Mesodermal cell (in vitro differentiated cells): Measurements from ENCODE around the gene TNK2. TPM values are rescaled to one million over a fixed set of nuclear protein-coding genes. Genes with fewer than 3 reads are reported as not detected.
"Not testable (repeated sequence)": the region's sequence is repeated elsewhere in the genome, so short reads cannot be mapped to it uniquely, and the experiment has no call there.

Experiments
- H3K27ac ChIP-seq: 2 replicates; pipeline ENCODE4 v1.7.0; 2013; ENCODE audit warnings: mild to moderate bottlenecking, low read depth, low read length, moderate library complexity; ENCODE audit not compliant: severe bottlenecking
- H3K36me3 ChIP-seq: 2 replicates; pipeline ENCODE4 v1.7.1; 2013; ENCODE audit warnings: mild to moderate bottlenecking, low read length, moderate library complexity; ENCODE audit not compliant: control insufficient read depth, insufficient read depth
- H3K4me1 ChIP-seq: one replicate; pipeline ENCODE4 v1.7.1; 2013; ENCODE audit warnings: mild to moderate bottlenecking, low read length; ENCODE audit not compliant: insufficient read depth, control insufficient read depth, poor library complexity, severe bottlenecking
- H3K4me3 ChIP-seq: 2 replicates; pipeline ENCODE4 v1.7.0; 2013; ENCODE audit warnings: low read length, control low read depth, mild to moderate bottlenecking; ENCODE audit not compliant: insufficient read depth, poor library complexity, severe bottlenecking; ENCODE audit errors: extremely low read depth
- H3K9me3 ChIP-seq: 2 replicates; pipeline ENCODE4 v1.7.1; 2013; ENCODE audit warnings: mild to moderate bottlenecking, low read length, moderate library complexity; ENCODE audit not compliant: control insufficient read depth
- WGBS, 2 experiments: methylation state at CpG; one replicate each; pipeline ENCODE4 v1.1.5; 2013; ENCODE audit warnings: missing lambda C conversion rate in 2 of 2; ENCODE audit not compliant: insufficient coverage in 2 of 2; 5-methylcytosine and 5-hydroxymethylcytosine counted together
- polyA plus RNA-seq, 2 experiments: library from polyadenylated mRNA; stranded (reverse); fragments of 50-300 nt; gene quantifications; one replicate each; pipeline ENCODE4 v1.2.3, GENCODE V29; 2013

The TNK2 gene
- 28.8 TPM for polyA plus RNA-seq (2013, experiment 1 of 2)
- 20.7 TPM for polyA plus RNA-seq (2013, experiment 2 of 2)

DNA sequence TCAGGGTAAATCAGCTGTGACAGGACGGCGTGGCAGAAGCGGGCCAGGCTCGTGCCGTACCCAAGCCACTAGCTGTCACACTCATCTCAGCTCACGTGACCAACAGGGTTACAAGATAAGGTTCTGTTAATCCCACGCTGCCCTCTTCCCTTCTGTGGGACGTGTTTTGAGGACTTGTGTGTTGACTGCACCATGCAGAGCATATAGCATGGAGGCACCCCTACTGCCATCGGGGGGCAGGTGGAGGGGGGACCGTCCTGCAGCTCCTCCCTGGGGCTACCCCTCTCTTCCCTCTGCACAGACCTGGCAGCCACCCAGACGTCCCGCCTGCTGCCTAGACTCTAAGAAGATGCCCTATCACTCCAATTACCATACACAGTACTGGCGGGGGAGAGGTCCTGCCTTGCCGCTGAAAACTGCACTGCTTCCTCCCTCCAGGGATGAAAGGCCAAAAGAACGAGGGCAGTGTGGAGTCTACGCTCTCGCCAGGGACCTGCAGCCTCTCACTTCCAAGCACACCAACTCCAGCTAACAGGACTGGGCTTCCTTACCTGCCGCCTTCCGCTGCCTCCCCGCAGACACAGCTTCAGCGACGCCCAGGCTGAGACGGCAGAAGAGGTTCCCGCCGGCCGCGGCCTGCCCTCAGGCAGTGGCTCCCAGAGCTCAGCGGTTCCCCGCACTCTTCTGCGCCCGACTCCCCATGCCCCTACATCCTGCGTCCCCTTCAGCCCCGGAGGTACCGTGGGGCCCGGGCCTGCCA, at the start of gene TNK2:
Gene TNK2 (minus strand): TSS at position 618 of the 760 bp plus-strand sequence. CDS start 19,963 bp downstream, outside the sequence.
- peak within 1 kb of the TSS; percentile 58 for H3K4me3 ChIP-seq
- no peaks in the 10 kb centered on the region for H3K36me3 ChIP-seq
- no peak within 1 kb of the TSS for H3K27ac ChIP-seq
- H3K9me3 ChIP-seq: no peaks in the 10 kb centered on the region
- peaks cover 23% of the 10 kb centered on the region for H3K4me1 ChIP-seq
- 12 to 15% methylated on average over 18 to 25 of the region's 35 CpGs for WGBS, 2 experiments

DNA sequence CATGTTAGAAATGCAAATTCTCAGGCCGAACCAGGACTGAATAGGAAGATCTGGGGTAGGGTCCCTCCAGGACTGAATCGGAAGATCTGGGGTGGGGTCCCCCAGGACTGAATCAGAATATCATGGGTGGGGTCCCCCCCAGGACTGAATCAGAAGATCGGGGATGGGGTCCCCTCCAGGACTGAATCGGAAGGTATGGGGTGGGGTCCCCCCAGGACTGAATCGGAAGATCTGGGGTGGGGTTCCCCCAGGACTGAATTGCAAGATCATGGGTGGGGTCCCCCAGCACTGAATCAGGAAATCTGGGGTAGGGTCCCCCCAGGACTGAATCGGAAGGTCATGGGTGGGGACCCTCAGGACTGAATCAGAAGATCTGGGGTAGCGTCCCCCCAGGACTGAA, 48.2 kb upstream of the TNK2 start:
- Histone ChIP-seq H3K4me3 (no peak overlapping the region), H3K9me3 (no peaks in the 10 kb centered on the region), H3K4me1 (no peaks in the 10 kb centered on the region), H3K27ac (no peak overlapping the region), H3K36me3 (peaks cover 28% of the 10 kb centered on the region)
- 100% methylated on average over 2 to 7 of the region's 7 CpGs for WGBS, 2 experiments

DNA sequence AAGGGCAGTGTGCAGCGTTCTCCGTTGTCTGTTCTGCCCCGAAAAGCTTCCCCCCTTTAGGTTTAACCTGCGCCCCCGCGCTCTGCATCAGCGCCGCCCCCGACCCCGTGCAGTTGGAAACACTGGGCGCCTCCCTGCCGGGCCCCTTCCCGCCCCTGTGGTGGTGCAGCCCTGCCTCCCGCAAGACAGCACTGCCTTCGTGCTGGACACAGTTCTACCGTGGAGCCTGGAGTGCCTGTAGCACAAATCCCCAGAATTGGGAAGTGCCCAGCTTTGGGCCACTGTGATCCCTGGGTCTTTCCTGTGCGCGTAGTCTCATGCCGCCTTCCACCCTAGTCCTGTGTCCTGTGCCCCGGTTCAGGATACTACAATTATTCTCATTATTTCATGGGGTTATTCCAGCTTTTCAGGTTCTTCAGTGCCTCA, 47.1 kb upstream of the TNK2 start:
- H3K27ac ChIP-seq, H3K4me1 ChIP-seq, H3K4me3 ChIP-seq, H3K9me3 ChIP-seq: not testable (repeated sequence)
- WGBS, 2 experiments: 61 to 65% methylated on average over 20 of the region's 20 CpGs
- H3K36me3 ChIP-seq: peaks cover 20% of the 10 kb centered on the region

- not testable (repeated sequence) for H3K27ac ChIP-seq, H3K9me3 ChIP-seq, H3K4me1 ChIP-seq
- 0% methylated on average over 2 of the region's 27 CpGs; no CpG with 5 or more reads in 1 of the 2 experiments for WGBS, 2 experiments
- Histone ChIP-seq H3K4me3 (peak overlapping the region; percentile 41), H3K36me3 (peaks cover 17% of the 10 kb centered on the region)
Observed at GRCh38 chr3:195954752-195955119, 46.4 kb upstream of the TNK2 start.

DNA sequence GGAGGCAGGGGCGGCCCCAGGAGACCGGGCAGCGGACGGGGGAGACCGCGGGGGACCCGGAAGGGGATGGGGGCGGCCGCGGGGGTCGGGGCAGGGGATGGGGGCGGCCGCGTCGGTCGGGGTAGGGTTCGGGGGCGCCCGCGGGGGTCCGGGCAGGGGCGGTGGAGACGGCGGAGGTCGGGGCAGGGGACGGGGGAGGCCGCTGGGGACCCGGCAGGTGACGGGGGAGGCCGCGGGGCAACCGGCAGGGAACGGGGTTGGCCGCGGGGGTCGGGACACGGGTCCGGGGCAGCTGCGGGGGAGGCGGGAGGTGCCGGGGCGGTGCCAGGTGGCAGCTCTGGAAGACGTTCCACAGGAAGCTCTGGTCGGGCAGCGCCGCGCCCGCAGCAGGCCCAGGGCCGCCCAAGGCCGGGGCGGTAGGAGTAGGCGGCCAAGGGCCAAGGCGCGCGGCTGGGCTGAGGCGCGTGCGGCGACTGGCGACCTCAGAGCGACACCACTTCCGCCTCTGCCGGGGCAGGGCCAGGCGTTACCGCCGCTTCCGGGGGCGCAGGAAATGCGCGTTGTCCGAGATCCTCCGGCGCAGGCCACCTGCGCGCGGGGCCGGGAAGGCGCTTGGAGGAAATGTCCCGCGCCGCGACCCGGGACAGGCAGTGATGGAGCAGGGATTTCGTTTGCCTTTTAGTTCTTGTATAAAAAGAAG, 45.9 kb upstream of the TNK2 start:
- Histone ChIP-seq H3K4me3 (peak overlapping the region; percentile 41), H3K36me3 (peaks cover 15% of the 10 kb centered on the region)
- WGBS, 2 experiments: 0% methylated on average over 5 to 13 of the region's 84 CpGs
- not testable (repeated sequence) for H3K27ac ChIP-seq, H3K9me3 ChIP-seq, H3K4me1 ChIP-seq

- H3K4me1 ChIP-seq, H3K4me3 ChIP-seq, H3K27ac ChIP-seq, H3K9me3 ChIP-seq, H3K36me3 ChIP-seq: not testable (repeated sequence)
- WGBS, 2 experiments: 89% methylated on average over 6 of the region's 10 CpGs; no CpG with 5 or more reads in 1 of the 2 experiments
Observed at GRCh38 chr3:195952590-195952989, 44.2 kb upstream of the TNK2 start.

DNA sequence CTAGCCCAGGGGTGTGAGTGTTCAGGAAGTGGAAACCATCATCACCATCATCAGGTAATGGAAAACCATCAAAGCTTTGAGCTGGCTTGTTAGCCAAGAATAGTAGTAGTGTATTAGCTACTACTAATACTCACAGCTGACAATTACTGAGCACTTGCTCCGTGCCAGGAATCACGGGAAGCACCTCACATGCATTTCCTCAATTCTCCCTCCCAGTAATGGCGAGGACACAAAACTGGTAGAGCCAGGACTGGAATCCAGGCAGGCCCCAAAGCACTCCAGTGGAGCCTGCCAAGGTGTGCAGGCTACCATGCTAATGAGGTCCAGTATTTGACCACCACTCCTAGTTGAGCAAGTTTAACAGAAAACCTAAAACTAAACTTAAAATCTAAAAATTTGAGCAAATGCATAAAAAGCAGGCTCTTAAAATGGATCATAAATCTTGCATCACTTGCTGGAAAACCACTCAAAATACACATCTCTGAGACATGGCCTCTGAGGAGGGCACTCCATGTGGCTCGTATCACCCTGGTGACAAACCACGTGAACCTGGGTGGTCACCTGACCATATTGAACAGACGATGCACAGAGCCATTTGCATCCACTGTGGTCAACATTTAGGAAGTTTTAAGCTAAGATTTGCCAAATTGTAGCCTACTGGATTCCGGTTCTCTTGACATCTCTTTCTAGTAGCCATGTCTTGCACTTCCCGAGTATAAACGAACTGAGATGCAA, 43.3 kb upstream of the TNK2 start:
- not testable (repeated sequence) for H3K36me3 ChIP-seq, H3K9me3 ChIP-seq, H3K4me1 ChIP-seq, H3K27ac ChIP-seq, H3K4me3 ChIP-seq
- WGBS, 2 experiments: 100% methylated on average over 2 to 3 of the region's 9 CpGs

DNA sequence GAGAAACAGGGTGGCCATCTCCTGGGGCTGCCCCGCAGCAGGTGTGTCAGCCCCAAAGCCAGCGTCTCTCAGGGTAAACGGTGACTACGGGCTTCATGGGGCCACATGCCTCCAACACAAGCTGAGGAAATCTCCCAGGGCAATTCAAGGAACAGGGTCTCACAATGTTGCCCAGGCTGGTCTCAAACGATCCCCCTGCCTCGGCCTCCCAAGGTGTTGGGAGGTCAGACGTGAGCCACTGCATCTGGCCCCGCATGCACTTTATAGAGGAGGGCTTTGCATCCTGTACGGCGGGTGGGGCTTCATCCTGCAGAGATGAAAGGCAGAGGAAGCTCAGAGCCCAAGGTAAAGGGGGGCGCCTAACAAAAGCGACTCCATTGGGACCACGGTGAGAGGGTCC, 42.4 kb upstream of the TNK2 start:
- H3K4me1 ChIP-seq, H3K4me3 ChIP-seq, H3K27ac ChIP-seq, H3K9me3 ChIP-seq, H3K36me3 ChIP-seq: not testable (repeated sequence)
- 95% methylated on average over 7 to 10 of the region's 13 CpGs for WGBS, 2 experiments

DNA sequence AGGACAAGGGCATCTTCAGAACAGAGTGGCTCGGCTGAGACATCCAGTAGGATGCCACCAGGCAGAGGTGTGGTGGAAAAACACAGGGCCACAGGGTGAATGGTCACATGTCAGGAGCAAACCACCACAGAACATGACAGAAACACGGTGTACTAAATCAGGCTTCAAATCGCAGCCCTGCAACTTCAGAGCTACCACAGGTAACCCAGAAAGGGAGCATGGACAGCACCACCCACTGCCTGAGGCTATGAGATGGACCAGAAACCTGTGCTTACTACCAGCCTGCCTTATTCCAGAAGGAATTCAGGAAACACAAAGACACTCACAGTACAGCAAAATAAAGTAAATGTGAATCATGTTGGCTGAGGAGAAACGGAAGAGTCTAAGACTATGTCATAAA, 41.8 kb upstream of the TNK2 start:
- not testable (repeated sequence) for H3K27ac ChIP-seq
- WGBS, 2 experiments: 86 to 92% methylated on average over 2 to 3 of the region's 4 CpGs

GRCh38 chr3:195946910-195947699, 38.8 kb upstream of the TNK2 start:
- H3K36me3 ChIP-seq: peaks cover 11% of the 10 kb centered on the region
- not testable (repeated sequence) for H3K9me3 ChIP-seq, H3K27ac ChIP-seq, H3K4me1 ChIP-seq, H3K4me3 ChIP-seq
- 96 to 100% methylated on average over 10 to 11 of the region's 20 CpGs for WGBS, 2 experiments

More for the DNA sequence above, 41.8 kb upstream of the TNK2 start:
- not testable (repeated sequence) for H3K9me3 ChIP-seq, H3K4me1 ChIP-seq, H3K36me3 ChIP-seq, H3K4me3 ChIP-seq
